Natural killer cell (primary cell): ENCODE results near the gene LSAMP. TPM values are rescaled to one million over a fixed set of nuclear protein-coding genes. Genes with fewer than 3 reads are reported as not detected.

ENCODE experiments used
- ATAC-seq, 3 donors: fragments of 150-1000 bp in 2 of 3; fragments of 200-7000 bp in 1 of 3; cut with Tn5 transposase; 1 replicate in 1 of 3; 2 replicates in 2 of 3; pipeline ENCODE4 v1.10.0; 2021; ENCODE audit warnings: mild to moderate bottlenecking in 2 of 3, moderate library complexity in 2 of 3
- DNase-seq, 2 donors: peaks; one replicate each; pipeline versions ENCODE4 v3.0.0 to v3.0.0-alpha.2; 2013 to 2021; ENCODE audit warnings: mixed read lengths in 1 of 2
- H3K27ac ChIP-seq: one replicate; pipeline ENCODE4 v1.5.1; 2013; ENCODE audit warnings: mild to moderate bottlenecking, low read length
- H3K27me3 ChIP-seq: one replicate; pipeline ENCODE4 v1.6.1; 2013; ENCODE audit warnings: low read length; ENCODE audit not compliant: control insufficient read depth, insufficient read depth
- H3K36me3 ChIP-seq: one replicate; pipeline ENCODE4 v1.6.1; 2013; ENCODE audit warnings: low read length; ENCODE audit not compliant: control insufficient read depth, insufficient read depth
- H3K4me1 ChIP-seq: one replicate; pipeline ENCODE4 v1.6.1; 2013; ENCODE audit warnings: low read length; ENCODE audit not compliant: control insufficient read depth, insufficient read depth
- H3K4me3 ChIP-seq: one replicate; pipeline ENCODE4 v1.5.1; 2013; ENCODE audit warnings: low read length
- H3K9me3 ChIP-seq: one replicate; pipeline ENCODE4 v1.6.1; 2013; ENCODE audit warnings: low read length; ENCODE audit not compliant: control insufficient read depth, insufficient read depth
- H3K27ac Mint-ChIP-seq, 2 donors: one replicate each; pipeline ENCODE4 v1.8.0; 2022; ENCODE audit warnings: mild to moderate bottlenecking in 2 of 2, mixed read lengths in 2 of 2, moderate library complexity in 1 of 2
- H3K27me3 Mint-ChIP-seq, 2 donors: one replicate each; pipeline ENCODE4 v1.8.0; 2022; ENCODE audit warnings: low read depth in 2 of 2, mixed read lengths in 2 of 2
- H3K36me3 Mint-ChIP-seq: one replicate; pipeline ENCODE4 v1.8.0; 2022; ENCODE audit warnings: mixed read lengths
- H3K4me1 Mint-ChIP-seq, 2 donors: one replicate each; pipeline ENCODE4 v1.8.0; 2022; ENCODE audit warnings: mixed read lengths in 2 of 2
- H3K4me3 Mint-ChIP-seq: one replicate; pipeline ENCODE4 v1.8.0; 2022; ENCODE audit warnings: mild to moderate bottlenecking, moderate library complexity, mixed read lengths
- H3K9me3 Mint-ChIP-seq, 2 donors: one replicate each; pipeline ENCODE4 v1.8.0; 2022; ENCODE audit warnings: mixed read lengths in 2 of 2
- CTCF ChIP-seq: fragments of 200-600 bp; IDR thresholded peaks from one replicate; pipeline ENCODE4 v1.8.0; 2022; ENCODE audit warnings: antibody characterized with exemption
- WGBS: methylation state at CpG from one replicate; pipeline ENCODE4 v1.1.7; 2013; ENCODE audit warnings: missing lambda C conversion rate; ENCODE audit not compliant: insufficient coverage; 5-methylcytosine and 5-hydroxymethylcytosine counted together
- intact Hi-C: fragments of 100-400 bp; cut with micrococcal nuclease; formaldehyde crosslinking; loops from one replicate; pipeline ENCODE4 v1.14.2; 2022
- total RNA-seq, 4 donors: library from RNA; stranded (reverse); fragments of 120-200 nt in 1 of 4; gene quantifications; one replicate each; pipeline versions ENCODE4 v1.2.3 to v1.2.4, GENCODE V29; 2013 to 2022

LSAMP gene
- total RNA-seq, 3 donors from 2014 or later (not counting 1 experiment from before 2014, with no cell fraction given), result not detected

GRCh38 chr3:115859002-115859807, 586.1 kb downstream of the LSAMP start:
- H3K27ac ChIP-seq, result no peak overlapping the region
- ATAC-seq (no peak), DNase-seq (no peak)
- 12% methylated on average over 4 of the region's 4 CpGs for WGBS
- Mint-ChIP-seq H3K4me3 (no peak overlapping the region), H3K36me3 (no peaks in the 10 kb centered on the region), H3K4me1 (no peaks in the 10 kb centered on the region), H3K9me3 (peaks cover 2 to 3% of the 10 kb centered on the region in 2 donors), H3K27ac (no peak overlapping the region), H3K27me3 (peaks cover 9 to 22% of the 10 kb centered on the region in 2 donors)
- no peak overlapping the region for H3K4me3 ChIP-seq
- no peaks in the 10 kb centered on the region for H3K4me1 ChIP-seq
- intact Hi-C loops, result no loop called here
- peaks cover 3% of the 10 kb centered on the region for H3K27me3 ChIP-seq
- H3K36me3 ChIP-seq, result no peaks in the 10 kb centered on the region
- H3K9me3 ChIP-seq, result no peaks in the 10 kb centered on the region
- no peak for TF ChIP-seq CTCF

- no peaks in the 10 kb centered on the region for H3K9me3 ChIP-seq
- WGBS, result 71% methylated on average over 1 of the region's 3 CpGs
- H3K4me3 ChIP-seq, result no peak overlapping the region
- intact Hi-C loops, result no loop called here
- H3K36me3 ChIP-seq, result no peaks in the 10 kb centered on the region
- no peaks in the 10 kb centered on the region for H3K36me3 Mint-ChIP-seq
- peaks cover 2 to 3% of the 10 kb centered on the region in 2 donors for H3K9me3 Mint-ChIP-seq
- H3K27me3 ChIP-seq, result peaks cover 3% of the 10 kb centered on the region
- ATAC-seq (no peak), DNase-seq (no peak)
- H3K4me1 Mint-ChIP-seq, result no peaks in the 10 kb centered on the region
- no peak overlapping the region for H3K27ac Mint-ChIP-seq
- H3K4me1 ChIP-seq, result no peaks in the 10 kb centered on the region
- H3K4me3 Mint-ChIP-seq, result no peak overlapping the region
- TF ChIP-seq CTCF, result no peak
- H3K27ac ChIP-seq, result no peak overlapping the region
- peaks cover 9 to 22% of the 10 kb centered on the region in 2 donors for H3K27me3 Mint-ChIP-seq
Observed at GRCh38 chr3:115857518-115858136, 587.7 kb downstream of the LSAMP start.

- no peak overlapping the region for H3K4me3 Mint-ChIP-seq
- H3K4me3 ChIP-seq, result no peak overlapping the region
- intact Hi-C loops, result no loop called here
- no peaks in the 10 kb centered on the region for H3K36me3 Mint-ChIP-seq
- H3K27me3 ChIP-seq, result no peaks in the 10 kb centered on the region
- H3K9me3 Mint-ChIP-seq, result no peaks in the 10 kb centered on the region
- H3K9me3 ChIP-seq, result no peaks in the 10 kb centered on the region
- H3K27me3 Mint-ChIP-seq, result peaks cover 9 to 17% of the 10 kb centered on the region in 2 donors
- H3K4me1 Mint-ChIP-seq, result no peaks in the 10 kb centered on the region
- ATAC-seq (no peak), DNase-seq (no peak)
- TF ChIP-seq CTCF, result no peak
- 80% methylated on average over 1 of the region's 1 CpG for WGBS
- H3K36me3 ChIP-seq, result no peaks in the 10 kb centered on the region
- no peak overlapping the region for H3K27ac ChIP-seq
- H3K27ac Mint-ChIP-seq, result no peak overlapping the region
- H3K4me1 ChIP-seq, result no peaks in the 10 kb centered on the region
Observed at GRCh38 chr3:115855911-115856310, 589.4 kb downstream of the LSAMP start.
